Measurements from ENCODE around the gene PAX8. TPM values are rescaled to one million over a fixed set of nuclear protein-coding genes. Genes with fewer than 3 reads are reported as not detected.

The PAX8 gene
- total RNA-seq, 1 donor from 2014 or later: 0.77 TPM

GRCh38 chr2:113174376-113174750 lies 104.4 kb downstream of the PAX8 start:
- Mint-ChIP-seq H3K9me3 (peaks cover 8% of the 10 kb centered on the region), H3K4me1 (peaks cover 68% of the 10 kb centered on the region), H3K4me3 (peak overlapping the region; percentile 88), H3K27me3 (no peaks in the 10 kb centered on the region), H3K27ac (peak overlapping the region; percentile 92), H3K36me3 (ENCODE audit: low read depth) (peaks cover 65% of the 10 kb centered on the region)
- DNase-seq: no peak
- intact Hi-C loops (cut with micrococcal nuclease): loop anchor here (2.0 to 10.0 kb wide), 4 partner anchors 18 to 920 kb away; partner anchors contain the start of gene ZC3H8

GRCh38 chr2:113173542-113174375 lies 105.0 kb downstream of the PAX8 start, which contains the start of gene PSD4:
PSD4 (plus strand) TSS chr2:113173971; CDS start chr2:113182457, 8,486 bp downstream.
- H3K4me3 Mint-ChIP-seq: peak within 1 kb of the TSS; percentile 88
- H3K4me1 Mint-ChIP-seq: peaks cover 66% of the 10 kb centered on the region
- H3K27me3 Mint-ChIP-seq: no peaks in the 10 kb centered on the region
- peak within 1 kb of the TSS; percentile 92 for H3K27ac Mint-ChIP-seq
- H3K36me3 Mint-ChIP-seq (ENCODE audit: low read depth): peaks cover 63% of the 10 kb centered on the region
- peak; percentile 96 for DNase-seq
- H3K9me3 Mint-ChIP-seq: peaks cover 8% of the 10 kb centered on the region
- intact Hi-C loops (cut with micrococcal nuclease): loop anchor here (1.0 to 10.0 kb wide), 5 partner anchors 17 to 919 kb away; partner anchors contain the start of gene ZC3H8

GRCh38 chr2:113172721-113173541 lies 105.8 kb downstream of the PAX8 start:
- peaks cover 57% of the 10 kb centered on the region for H3K36me3 Mint-ChIP-seq (ENCODE audit: low read depth)
- H3K9me3 Mint-ChIP-seq: peaks cover 8% of the 10 kb centered on the region
- H3K27ac Mint-ChIP-seq: peak overlapping the region; percentile 92
- peaks cover 66% of the 10 kb centered on the region for H3K4me1 Mint-ChIP-seq
- DNase-seq: no peak
- intact Hi-C loops (cut with micrococcal nuclease): loop anchor here (1.0 to 10.0 kb wide), 4 partner anchors 35 to 918 kb away; partner anchors contain the start of gene ZC3H8
- peak overlapping the region; percentile 88 for H3K4me3 Mint-ChIP-seq
- H3K27me3 Mint-ChIP-seq: no peaks in the 10 kb centered on the region

GRCh38 chr2:113171334-113172075 lies 107.2 kb downstream of the PAX8 start:
- intact Hi-C loops (cut with micrococcal nuclease): loop anchor here (5.0 to 10.0 kb wide), 3 partner anchors 69 to 917 kb away; partner anchors contain the start of gene ZC3H8
- Mint-ChIP-seq H3K27ac (peak overlapping the region; percentile 74), H3K9me3 (peaks cover 8% of the 10 kb centered on the region), H3K4me1 (peaks cover 66% of the 10 kb centered on the region), H3K36me3 (ENCODE audit: low read depth) (peaks cover 45% of the 10 kb centered on the region), H3K4me3 (peak overlapping the region; percentile 33), H3K27me3 (no peaks in the 10 kb centered on the region)
- DNase-seq: no peak

- Mint-ChIP-seq H3K27ac (peak overlapping the region; percentile 85), H3K4me1 (peaks cover 64% of the 10 kb centered on the region), H3K4me3 (peak overlapping the region; percentile 30), H3K36me3 (ENCODE audit: low read depth) (peaks cover 31% of the 10 kb centered on the region), H3K27me3 (no peaks in the 10 kb centered on the region), H3K9me3 (peaks cover 8% of the 10 kb centered on the region)
- DNase-seq: no peak
- intact Hi-C loops (cut with micrococcal nuclease): loop anchor here (1.0 kb wide), 1 partner anchor 11 kb away; no protein-coding TSS in a partner anchor
These were observed 109.1 kb downstream of the PAX8 start for GRCh38 chr2:113169586-113169985.

- peak; percentile 85 for DNase-seq
- Mint-ChIP-seq H3K27me3 (no peaks in the 10 kb centered on the region), H3K4me1 (peaks cover 66% of the 10 kb centered on the region), H3K27ac (peak overlapping the region; percentile 97), H3K4me3 (peak overlapping the region; percentile 69), H3K36me3 (ENCODE audit: low read depth) (peaks cover 26% of the 10 kb centered on the region), H3K9me3 (peaks cover 8% of the 10 kb centered on the region)
- intact Hi-C loops (cut with micrococcal nuclease): loop anchor here (1.0 kb wide), 1 partner anchor 11 kb away; no protein-coding TSS in a partner anchor
These were observed 109.7 kb downstream of the PAX8 start for GRCh38 chr2:113169002-113169530.

- peaks cover 8% of the 10 kb centered on the region for H3K9me3 Mint-ChIP-seq
- DNase-seq: no peak
- H3K27ac Mint-ChIP-seq: peak overlapping the region; percentile 97
- intact Hi-C loops (cut with micrococcal nuclease): no loop called here
- no peaks in the 10 kb centered on the region for H3K27me3 Mint-ChIP-seq
- peak overlapping the region; percentile 69 for H3K4me3 Mint-ChIP-seq
- H3K4me1 Mint-ChIP-seq: peaks cover 58% of the 10 kb centered on the region
- peaks cover 23% of the 10 kb centered on the region for H3K36me3 Mint-ChIP-seq (ENCODE audit: low read depth)
These were observed 110.8 kb downstream of the PAX8 start for GRCh38 chr2:113167962-113168340.

- peak overlapping the region; percentile 69 for H3K4me3 Mint-ChIP-seq
- peak overlapping the region; percentile 97 for H3K27ac Mint-ChIP-seq
- H3K27me3 Mint-ChIP-seq: no peaks in the 10 kb centered on the region
- H3K9me3 Mint-ChIP-seq: peaks cover 8% of the 10 kb centered on the region
- peak; percentile 84 for DNase-seq
- peaks cover 18% of the 10 kb centered on the region for H3K36me3 Mint-ChIP-seq (ENCODE audit: low read depth)
- intact Hi-C loops (cut with micrococcal nuclease): no loop called here
- H3K4me1 Mint-ChIP-seq: peaks cover 58% of the 10 kb centered on the region
These were observed 111.4 kb downstream of the PAX8 start for GRCh38 chr2:113167115-113167932.

- Mint-ChIP-seq H3K27ac (no peak overlapping the region), H3K9me3 (peaks cover 7% of the 10 kb centered on the region), H3K4me3 (peak overlapping the region; percentile 11), H3K36me3 (ENCODE audit: low read depth) (peaks cover 12% of the 10 kb centered on the region), H3K4me1 (peaks cover 48% of the 10 kb centered on the region), H3K27me3 (no peaks in the 10 kb centered on the region)
- DNase-seq: no peak
- intact Hi-C loops (cut with micrococcal nuclease): no loop called here
These were observed 112.5 kb downstream of the PAX8 start for GRCh38 chr2:113166187-113166645.

Other genes with a start within 250 kb of the PAX8 start
- gene IL36B, start 226.1 kb downstream of the PAX8 start, total RNA-seq: not detected in 2 replicates
- gene IL36RN, start 219.7 kb downstream of the PAX8 start, total RNA-seq: not detected in 2 replicates
- not detected in 2 replicates for gene IL1F10, start 211.0 kb downstream of the PAX8 start, total RNA-seq
- gene IL1RN, start 151.3 kb downstream of the PAX8 start, total RNA-seq: 3.0 and 3.3 TPM in 2 replicates
- gene PSD4, start 105.0 kb downstream of the PAX8 start, total RNA-seq: 268 and 278 TPM in 2 replicates
- gene ZNG1B, start 158.8 kb upstream of the PAX8 start, total RNA-seq: 38.6 and 41.7 TPM in 2 replicates
- gene FOXD4L1, start 219.7 kb upstream of the PAX8 start, total RNA-seq: 0.17 and 0.30 TPM in 2 replicates

Data from activated CD4-positive, alpha-beta T cell treated with anti-CD3 and anti-CD28 coated beads, Interleukin-2, amount 10 ng/mL, durations not matched to agents 24 days and 14 days (primary cell).